Measurements from ENCODE around the gene AHSG. TPM values are rescaled to one million over a fixed set of nuclear protein-coding genes. Genes with fewer than 3 reads are reported as not detected.

AHSG gene
- total and polyA plus RNA-seq, 10 of the 15 experiments (the other 5 are each of a cell fraction or from before 2014, with no cell fraction given), result 0.06 to 0.90 (median 0.15) TPM; not detected in 7

- intact Hi-C loops (cut with micrococcal nuclease; ENCODE audit: unreplicated experiment) (no loop called here), in situ Hi-C loops (cut with MboI) (no loop called here)
- WGBS (ENCODE audit: insufficient coverage, insufficient replicate concordance, low lambda C conversion rate, missing lambda C conversion rate), result 98% methylated on average over 6 of the region's 6 CpGs
- Histone ChIP-seq H3K4me1 (ENCODE audit: control insufficient read depth, insufficient read depth, low read length) (no peaks in the 10 kb centered on the region), H3K4me2 (ENCODE audit: control insufficient read depth, insufficient read depth) (no peak overlapping the region), H3K27ac (ENCODE audit: control insufficient read depth, insufficient read depth) (no peak overlapping the region), H3K9me3 (replicated peaks; ENCODE audit: control insufficient read depth, insufficient read depth, low read length) (no peaks in the 10 kb centered on the region), H3K79me2 (ENCODE audit: control insufficient read depth, insufficient read depth, low read length) (no peaks in the 10 kb centered on the region), H2AFZ (ENCODE audit: control insufficient read depth, low read depth, low read length) (no peak overlapping the region), H3K27me3 (replicated peaks in 1 of 2; ENCODE audit: control insufficient read depth in 2 of 2, insufficient read depth in 2 of 2, low read length in 1 of 2) (no peaks in the 10 kb centered on the region), H3K4me3 (no peak overlapping the region), H4K20me1 (ENCODE audit: control insufficient read depth, insufficient read depth) (no peaks in the 10 kb centered on the region), H3K36me3 (ENCODE audit: control insufficient read depth in 2 of 2, insufficient read depth in 2 of 2, low read length in 1 of 2) (peaks cover 7 to 47% of the 10 kb centered on the region in 2 experiments), H3K9ac (ENCODE audit: control insufficient read depth, insufficient read depth, low read length) (no peak overlapping the region)
- ATAC-seq (no peak), FAIRE-seq (no peak), DNase-seq (ENCODE audit: low read depth, low spot score) (no peak)
- ChIA-PET RAD21 (ENCODE audit: unreplicated experiment) (no interaction called here), POLR2A (no interaction called here), SMC1A (ENCODE audit: uncharacterized antibody, unreplicated experiment) (interaction anchor here (0.7 to 0.8 kb wide), 2 partner anchors 42 to 44 kb away, joined by 3 read pairs; no protein-coding TSS in a partner anchor), CTCF (interaction anchor here (0.8 to 2.2 kb wide), 3 partner anchors 32 to 639 kb away, joined by 3 to 9 read pairs (median 8); no protein-coding TSS in a partner anchor)
- no TSS peak for BruUV-seq (replicated peaks)
- TF ChIP-seq MTA2 (IDR thresholded peaks at IDR 0.05; ENCODE audit: low read depth) (no peak), ZBED1 (IDR thresholded peaks at IDR 0.05; ENCODE audit: borderline replicate concordance) (no peak), SPI1 (IDR thresholded peaks at IDR 0.05; ENCODE audit: borderline replicate concordance, insufficient read depth, low read depth, low read length) (no peak)
- TF ChIP-seq, protein P1, sequence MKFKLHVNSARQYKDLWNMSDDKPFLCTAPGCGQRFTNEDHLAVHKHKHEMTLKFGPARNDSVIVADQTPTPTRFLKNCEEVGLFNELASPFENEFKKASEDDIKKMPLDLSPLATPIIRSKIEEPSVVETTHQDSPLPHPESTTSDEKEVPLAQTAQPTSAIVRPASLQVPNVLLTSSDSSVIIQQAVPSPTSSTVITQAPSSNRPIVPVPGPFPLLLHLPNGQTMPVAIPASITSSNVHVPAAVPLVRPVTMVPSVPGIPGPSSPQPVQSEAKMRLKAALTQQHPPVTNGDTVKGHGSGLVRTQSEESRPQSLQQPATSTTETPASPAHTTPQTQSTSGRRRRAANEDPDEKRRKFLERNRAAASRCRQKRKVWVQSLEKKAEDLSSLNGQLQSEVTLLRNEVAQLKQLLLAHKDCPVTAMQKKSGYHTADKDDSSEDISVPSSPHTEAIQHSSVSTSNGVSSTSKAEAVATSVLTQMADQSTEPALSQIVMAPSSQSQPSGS (IDR thresholded peaks at IDR 0.05; ENCODE audit: low read length), result no peak
- TF ChIP-seq, protein P2, sequence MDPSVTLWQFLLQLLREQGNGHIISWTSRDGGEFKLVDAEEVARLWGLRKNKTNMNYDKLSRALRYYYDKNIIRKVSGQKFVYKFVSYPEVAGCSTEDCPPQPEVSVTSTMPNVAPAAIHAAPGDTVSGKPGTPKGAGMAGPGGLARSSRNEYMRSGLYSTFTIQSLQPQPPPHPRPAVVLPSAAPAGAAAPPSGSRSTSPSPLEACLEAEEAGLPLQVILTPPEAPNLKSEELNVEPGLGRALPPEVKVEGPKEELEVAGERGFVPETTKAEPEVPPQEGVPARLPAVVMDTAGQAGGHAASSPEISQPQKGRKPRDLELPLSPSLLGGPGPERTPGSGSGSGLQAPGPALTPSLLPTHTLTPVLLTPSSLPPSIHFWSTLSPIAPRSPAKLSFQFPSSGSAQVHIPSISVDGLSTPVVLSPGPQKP (IDR thresholded peaks at IDR 0.05; ENCODE audit: low read depth, low read length), result no peak
Measured at GRCh38 chr3:186582541-186582940, 30.3 kb upstream of the AHSG start.
